ENCODE measurements around the gene SERTAD2.

The SERTAD2 gene

GRCh38 chr2:64629329-64629781 lies 24.4 kb downstream of the SERTAD2 start:
- Histone ChIP-seq H3K79me2 (ENCODE audit: low read length) (no peaks in the 10 kb centered on the region), H3K9me3 (ENCODE audit: insufficient read depth, low read length) (no peaks in the 10 kb centered on the region), H3K4me1 (ENCODE audit: low read length) (peaks cover 4% of the 10 kb centered on the region; the same call in 1 of the 2 replicates), H3K27me3 (ENCODE audit: low read depth, low read length) (no peaks in the 10 kb centered on the region), H2AFZ (ENCODE audit: low read depth, low read length) (no peak overlapping the region), H3K9ac (ENCODE audit: low read length) (no peak overlapping the region), H3K4me2 (ENCODE audit: low read length) (no peak overlapping the region), H4K20me1 (ENCODE audit: insufficient read depth, low read length) (0 out of 2 replicates have a peak, but pooled peaks cover 16% of the 10 kb centered on the region), H3K36me3 (replicated peaks; ENCODE audit: low read depth, low read length) (peaks cover 15% of the 10 kb centered on the region), H3K4me3 (ENCODE audit: low read length) (no peak overlapping the region), H3K27ac (ENCODE audit: low read length) (no peak overlapping the region)
- TF ChIP-seq EZH2phosphoT487 (IDR thresholded peaks at IDR 0.05; ENCODE audit: low read depth) = no peak
- TF ChIP-seq CTCF (IDR thresholded peaks at IDR 0.05; ENCODE audit: low read depth, low read length) = no peak

- H3K27me3 ChIP-seq (ENCODE audit: low read depth, low read length) = no peaks in the 10 kb centered on the region
- no peak overlapping the region for H2AFZ ChIP-seq (ENCODE audit: low read depth, low read length)
- no peaks in the 10 kb centered on the region for H3K79me2 ChIP-seq (ENCODE audit: low read length)
- peaks cover 4% of the 10 kb centered on the region; the same call in 1 of the 2 replicates for H3K4me1 ChIP-seq (ENCODE audit: low read length)
- no peak overlapping the region for H3K4me3 ChIP-seq (ENCODE audit: low read length)
- H3K9ac ChIP-seq (ENCODE audit: low read length) = no peak overlapping the region
- peaks cover 9% of the 10 kb centered on the region for H3K36me3 ChIP-seq (replicated peaks; ENCODE audit: low read depth, low read length)
- 0 out of 2 replicates have a peak, but pooled peaks cover 9% of the 10 kb centered on the region for H4K20me1 ChIP-seq (ENCODE audit: insufficient read depth, low read length)
- H3K4me2 ChIP-seq (ENCODE audit: low read length) = no peak overlapping the region
- TF ChIP-seq EZH2phosphoT487 (IDR thresholded peaks at IDR 0.05; ENCODE audit: low read depth) (no peak), CTCF (IDR thresholded peaks at IDR 0.05; ENCODE audit: low read depth, low read length) (no peak)
- H3K9me3 ChIP-seq (ENCODE audit: insufficient read depth, low read length) = no peaks in the 10 kb centered on the region
- no peak overlapping the region for H3K27ac ChIP-seq (ENCODE audit: low read length)
Observed at GRCh38 chr2:64627860-64628841, 25.6 kb downstream of the SERTAD2 start.

GRCh38 chr2:64626963-64627760 lies 26.6 kb downstream of the SERTAD2 start:
- no peaks in the 10 kb centered on the region for H3K79me2 ChIP-seq (ENCODE audit: low read length)
- H3K27me3 ChIP-seq (ENCODE audit: low read depth, low read length) = no peaks in the 10 kb centered on the region
- peaks cover 5% of the 10 kb centered on the region for H3K36me3 ChIP-seq (replicated peaks; ENCODE audit: low read depth, low read length)
- H3K4me2 ChIP-seq (ENCODE audit: low read length) = no peak overlapping the region
- no peak overlapping the region for H2AFZ ChIP-seq (ENCODE audit: low read depth, low read length)
- H4K20me1 ChIP-seq (ENCODE audit: insufficient read depth, low read length) = 0 out of 2 replicates have a peak, but pooled peaks cover 7% of the 10 kb centered on the region
- no peak overlapping the region for H3K4me3 ChIP-seq (ENCODE audit: low read length)
- no peak overlapping the region for H3K9ac ChIP-seq (ENCODE audit: low read length)
- no peak overlapping the region for H3K27ac ChIP-seq (ENCODE audit: low read length)
- TF ChIP-seq CTCF (IDR thresholded peaks at IDR 0.05; ENCODE audit: low read depth, low read length) (no peak), EZH2phosphoT487 (IDR thresholded peaks at IDR 0.05; ENCODE audit: low read depth) (no peak)
- peaks cover 4% of the 10 kb centered on the region; the same call in 1 of the 2 replicates for H3K4me1 ChIP-seq (ENCODE audit: low read length)
- H3K9me3 ChIP-seq (ENCODE audit: insufficient read depth, low read length) = no peaks in the 10 kb centered on the region

All from OCI-LY3 (cell line).